Stimulated activated CD4-positive, alpha-beta T cell treated with anti-CD3 and anti-CD28 coated beads, Interleukin-15, amount 100 ng/mL, for 1 hour (primary cell): ENCODE data around the gene RESF1.
"Not testable (repeated sequence)": the region's sequence is repeated elsewhere in the genome, so short reads cannot be mapped to it uniquely, and the experiment has no call there.

ENCODE experiments used
- DNase-seq, 2 donors: peaks; one replicate each; pipeline ENCODE4 v3.0.0-alpha.2; 2020; ENCODE audit warnings: low read depth in 1 of 2, low spot score in 1 of 2

The RESF1 gene, protein sequence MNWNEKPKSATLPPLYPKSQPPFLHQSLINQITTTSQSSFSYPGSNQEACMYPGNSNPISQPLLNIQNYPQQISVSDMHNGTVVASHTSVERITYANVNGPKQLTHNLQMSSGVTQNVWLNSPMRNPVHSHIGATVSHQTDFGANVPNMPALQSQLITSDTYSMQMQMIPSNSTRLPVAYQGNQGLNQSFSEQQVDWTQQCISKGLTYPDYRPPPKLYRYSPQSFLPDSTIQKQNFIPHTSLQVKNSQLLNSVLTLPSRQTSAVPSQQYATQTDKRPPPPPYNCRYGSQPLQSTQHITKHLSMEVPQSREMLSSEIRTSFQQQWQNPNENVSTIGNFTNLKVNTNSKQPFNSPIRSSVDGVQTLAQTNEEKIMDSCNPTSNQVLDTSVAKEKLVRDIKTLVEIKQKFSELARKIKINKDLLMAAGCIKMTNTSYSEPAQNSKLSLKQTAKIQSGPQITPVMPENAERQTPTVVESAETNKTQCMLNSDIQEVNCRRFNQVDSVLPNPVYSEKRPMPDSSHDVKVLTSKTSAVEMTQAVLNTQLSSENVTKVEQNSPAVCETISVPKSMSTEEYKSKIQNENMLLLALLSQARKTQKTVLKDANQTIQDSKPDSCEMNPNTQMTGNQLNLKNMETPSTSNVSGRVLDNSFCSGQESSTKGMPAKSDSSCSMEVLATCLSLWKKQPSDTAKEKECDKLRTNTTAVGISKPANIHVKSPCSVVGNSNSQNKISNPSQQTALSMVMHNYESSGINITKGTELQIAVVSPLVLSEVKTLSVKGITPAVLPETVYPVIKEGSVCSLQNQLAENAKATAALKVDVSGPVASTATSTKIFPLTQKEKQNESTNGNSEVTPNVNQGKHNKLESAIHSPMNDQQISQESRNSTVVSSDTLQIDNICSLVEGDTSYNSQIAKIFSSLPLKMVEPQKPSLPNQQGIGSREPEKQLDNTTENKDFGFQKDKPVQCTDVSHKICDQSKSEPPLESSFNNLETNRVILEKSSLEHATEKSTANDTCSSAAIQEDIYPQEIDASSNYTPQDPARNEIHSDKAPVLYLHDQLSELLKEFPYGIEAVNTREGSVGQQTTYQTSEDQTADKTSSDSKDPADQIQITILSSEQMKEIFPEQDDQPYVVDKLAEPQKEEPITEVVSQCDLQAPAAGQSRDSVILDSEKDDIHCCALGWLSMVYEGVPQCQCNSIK (N-terminal part only)

DNA sequence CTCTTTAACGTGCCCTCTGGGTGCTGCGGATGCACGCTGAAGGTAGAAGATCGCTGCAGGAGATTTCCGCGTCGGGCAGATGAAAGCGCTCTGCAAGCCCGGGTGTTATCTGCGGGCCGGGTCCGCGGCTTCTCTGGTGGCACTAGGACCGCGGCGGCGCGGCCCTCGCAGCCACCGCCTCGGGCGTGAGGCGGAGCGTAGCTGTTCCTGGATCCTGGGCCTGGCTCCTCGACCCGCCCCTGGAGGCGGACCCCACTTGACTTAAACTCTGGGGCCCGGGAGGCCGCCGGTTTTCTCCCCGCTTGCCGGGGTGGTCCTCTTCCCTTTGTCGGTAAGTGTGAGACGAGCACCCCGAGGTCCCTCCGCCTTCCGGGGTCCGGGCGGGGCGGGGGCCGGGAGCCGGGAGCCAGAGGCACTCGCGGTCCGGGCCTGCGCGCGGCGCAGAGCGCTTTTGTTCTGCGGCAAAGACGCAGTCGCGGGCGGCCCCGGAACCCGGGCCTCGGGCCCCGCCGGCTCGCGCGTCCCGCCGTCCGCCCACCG lies at the start of gene RESF1:
RESF1 (plus strand) TSS at position 255 of the 540 bp plus-strand sequence. CDS start 21,541 bp downstream, outside the sequence.
- peak; percentile 69 to 76 for DNase-seq

GRCh38 chr12:31914927-31915326 lies 44.3 kb upstream of the RESF1 start:
- DNase-seq = no peak

DNA sequence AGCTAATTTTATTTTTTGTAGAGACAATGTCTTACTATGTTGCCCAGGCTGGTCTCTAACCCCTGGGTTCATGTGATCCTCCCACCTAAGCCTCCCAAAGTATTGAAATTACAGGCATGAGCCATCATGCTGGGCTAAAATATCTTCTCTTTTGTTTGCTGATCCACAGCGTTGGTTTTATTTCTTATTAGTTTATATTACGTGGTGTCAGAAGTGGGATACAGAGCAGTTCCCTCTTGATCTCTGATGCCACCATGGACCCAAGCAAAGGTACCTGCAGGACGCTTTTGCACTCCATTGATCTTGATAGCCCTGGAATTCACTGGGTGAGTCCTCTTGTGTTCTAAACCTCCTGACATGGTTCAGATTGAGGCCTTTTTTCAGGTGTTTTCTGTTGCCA lies 43.8 kb upstream of the RESF1 start:
- DNase-seq = no peak

- DNase-seq = no peak
These were observed 36.7 kb upstream of the RESF1 start for GRCh38 chr12:31922341-31923062.

GRCh38 chr12:31923063-31923412 lies 36.2 kb upstream of the RESF1 start:
- no peak for DNase-seq

GRCh38 chr12:31928246-31929026 lies 30.8 kb upstream of the RESF1 start:
- no peak for DNase-seq

GRCh38 chr12:31929027-31929526 lies 30.1 kb upstream of the RESF1 start:
- DNase-seq = peak in 1 of 2 donors; percentile 3

DNA sequence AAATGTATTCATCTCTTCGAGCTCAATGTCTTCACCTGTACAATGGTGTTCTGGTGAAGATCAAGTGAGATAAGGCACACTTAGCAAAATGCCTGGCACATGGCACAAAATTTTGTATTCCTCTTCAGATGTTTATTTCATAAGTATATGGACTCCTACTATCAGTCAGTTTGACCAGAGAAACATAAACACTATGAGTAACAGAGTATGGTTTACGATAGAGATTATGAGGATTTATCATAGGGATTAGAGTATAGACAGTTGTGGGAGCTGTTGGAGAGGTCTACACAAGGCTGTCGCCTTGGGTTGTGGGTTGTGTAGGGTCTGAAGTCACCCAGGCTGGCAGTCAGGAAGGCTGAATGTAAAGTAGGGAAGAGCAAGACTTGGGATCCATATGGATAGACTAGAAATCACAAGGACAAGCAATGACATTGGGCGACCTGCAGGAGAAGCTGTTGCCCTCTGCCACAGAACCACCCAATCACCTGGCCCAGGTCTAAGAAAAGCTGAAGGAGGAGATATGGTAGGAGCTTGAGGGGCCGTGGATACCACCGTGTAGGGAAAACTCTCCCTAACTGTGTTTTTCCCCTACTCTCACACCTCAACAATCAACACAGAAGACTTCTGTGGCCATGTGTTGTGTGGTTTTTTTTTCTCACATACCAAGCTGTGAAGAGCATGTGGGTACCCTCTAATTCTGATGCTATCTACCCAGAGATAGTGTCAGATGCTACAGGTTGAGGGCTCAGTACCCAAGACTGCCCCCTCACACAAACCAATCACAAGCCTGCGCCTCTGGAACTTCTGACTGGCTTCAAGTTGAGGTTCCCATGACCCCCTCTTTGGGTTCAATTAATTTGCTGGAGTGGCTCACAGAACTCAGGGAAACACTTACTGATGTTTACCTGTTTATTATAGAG lies 27.2 kb upstream of the RESF1 start:
- no peak for DNase-seq

DNA sequence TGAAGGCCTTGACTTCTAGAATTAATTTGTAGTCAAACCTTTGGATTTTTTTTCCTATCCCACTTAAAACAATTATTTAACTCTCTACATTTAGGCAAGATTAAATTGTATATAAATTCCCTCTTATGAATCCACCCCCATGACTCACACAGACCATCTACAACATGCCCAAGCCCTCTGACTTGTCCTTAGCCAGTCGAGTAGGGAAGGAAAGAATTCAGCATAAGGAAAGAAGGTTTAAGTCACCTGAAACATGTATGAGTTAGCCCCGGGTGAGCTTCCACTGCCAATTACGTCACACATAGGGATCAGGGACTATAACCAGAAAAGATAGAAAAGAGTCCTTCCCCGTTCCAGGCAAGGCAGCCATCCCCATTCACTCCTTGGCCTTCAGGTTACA lies 14.9 kb upstream of the RESF1 start:
- DNase-seq = no peak

DNA sequence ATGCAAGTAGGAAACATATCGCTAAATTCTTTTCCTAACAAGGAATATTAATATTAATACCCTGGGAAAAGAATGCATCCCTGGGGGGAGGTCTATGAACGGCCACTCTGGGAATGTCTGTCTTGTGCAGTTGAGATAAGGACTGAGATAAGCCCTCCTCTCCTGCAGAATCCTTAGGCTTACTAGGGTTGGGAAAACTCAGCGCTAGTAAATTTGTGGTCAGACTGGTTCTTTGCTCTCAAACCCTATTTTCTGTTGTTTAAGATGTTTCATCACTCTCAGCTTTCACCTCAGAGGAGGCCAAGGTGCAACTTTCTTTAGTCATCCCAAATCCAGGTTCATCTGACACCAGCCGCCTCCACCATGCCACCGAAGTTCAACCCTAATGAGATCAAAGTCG lies 11.2 kb upstream of the RESF1 start:
- no peak for DNase-seq

DNA sequence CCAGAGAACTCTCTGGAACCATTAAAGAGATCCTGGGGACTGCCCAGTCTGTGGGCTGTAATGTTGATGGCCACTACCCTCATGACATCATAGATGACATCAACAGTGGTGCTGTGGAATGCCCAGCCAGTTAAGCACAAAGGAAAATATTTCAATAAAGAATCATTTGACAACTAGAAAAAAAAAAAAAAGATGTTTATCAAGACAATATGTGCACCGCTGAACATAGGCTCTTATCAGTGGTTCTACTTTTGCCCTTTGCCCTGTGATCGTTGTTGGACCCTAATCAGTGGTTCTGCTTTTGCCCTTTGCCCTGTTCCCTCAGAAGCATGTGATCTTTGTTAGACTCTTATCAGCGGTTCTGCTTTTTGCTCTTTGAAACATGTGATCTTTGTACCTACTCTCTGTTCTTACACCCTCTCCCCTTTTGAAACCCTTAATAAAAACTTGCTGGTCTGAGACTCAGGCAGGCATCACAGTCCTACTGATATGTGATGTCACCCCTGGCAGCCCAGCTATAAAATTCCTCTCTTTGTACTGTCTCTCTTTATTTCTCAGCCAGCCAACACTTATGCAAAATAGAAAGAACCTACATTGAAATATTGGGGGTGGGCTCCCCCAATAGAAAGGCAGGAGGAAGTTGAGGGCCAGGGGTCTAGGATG lies 10.4 kb upstream of the RESF1 start:
- not testable (repeated sequence) for DNase-seq

GRCh38 chr12:31950088-31950487 lies 9.1 kb upstream of the RESF1 start:
- DNase-seq = no peak

DNA sequence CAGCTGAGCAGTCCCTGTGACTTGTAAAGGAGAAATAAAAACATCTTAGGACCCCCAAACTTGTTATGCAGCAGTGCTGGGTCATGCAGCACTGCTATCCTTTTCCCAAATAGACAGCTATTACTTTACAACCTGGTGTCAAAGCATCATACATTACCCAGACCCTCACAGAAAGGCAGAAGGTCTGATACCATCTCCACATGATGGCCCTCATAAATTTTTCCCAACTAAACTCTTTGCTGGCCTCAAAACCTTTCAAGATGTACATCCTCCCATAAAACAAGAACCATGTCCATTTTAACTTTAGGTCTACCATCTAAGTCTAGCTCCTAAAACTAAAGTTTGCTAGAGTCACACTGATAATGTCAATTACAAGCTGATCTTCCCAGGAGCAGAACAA lies 8.7 kb upstream of the RESF1 start:
- no peak for DNase-seq

GRCh38 chr12:31951008-31951407 lies 8.2 kb upstream of the RESF1 start:
- no peak for DNase-seq

- DNase-seq = no peak
These were observed 7.3 kb upstream of the RESF1 start for GRCh38 chr12:31951939-31952338.

- no peak for DNase-seq
These were observed 6.8 kb upstream of the RESF1 start for GRCh38 chr12:31952418-31952817.

- no peak for DNase-seq
These were observed 4.0 kb upstream of the RESF1 start for GRCh38 chr12:31954925-31955858.
